HFFc6 (cell line): Measurements from ENCODE around the gene PPIA. TPM values are rescaled to one million over a fixed set of nuclear protein-coding genes. Genes with fewer than 3 reads are reported as not detected.

Source experiments
- DNase-seq: peaks from one replicate; pipeline ENCODE4 v3.0.0-alpha.2; 2018
- H3K27ac Mint-ChIP-seq: 2 replicates; pipeline ENCODE4 v1.8.0; 2020; ENCODE audit warnings: mild to moderate bottlenecking, mixed read lengths
- H3K27me3 Mint-ChIP-seq: 2 replicates; pipeline ENCODE4 v1.8.0; 2021; ENCODE audit warnings: mild to moderate bottlenecking, moderate library complexity, mixed read lengths; ENCODE audit not compliant: insufficient read depth
- H3K36me3 Mint-ChIP-seq: 2 replicates; pipeline ENCODE4 v1.8.0; 2021; ENCODE audit warnings: low read depth, mixed read lengths
- H3K4me1 Mint-ChIP-seq: 2 replicates; pipeline ENCODE4 v1.8.0; 2020; ENCODE audit warnings: low read depth, mixed read lengths
- H3K4me3 Mint-ChIP-seq: 2 replicates; pipeline ENCODE4 v1.8.0; 2020; ENCODE audit warnings: mild to moderate bottlenecking, moderate library complexity, mixed read lengths
- H3K9me3 Mint-ChIP-seq: 2 replicates; pipeline ENCODE4 v1.8.0; 2020; ENCODE audit warnings: mild to moderate bottlenecking, mixed read lengths
- CTCF ChIP-seq: fragments of 200-600 bp; sonication (generic); IDR thresholded peaks from 2 replicates; pipeline ENCODE4 v1.5.0; 2021; ENCODE audit warnings: antibody characterized with exemption, mild to moderate bottlenecking
- total RNA-seq, 6 experiments: library from RNA; stranded (reverse); fragmentation: NEBNext Ultra II Directional; extraction: Animal tissue kit (Norgen Biotek cat#: 25700); gene quantifications; 2 replicates in 1 of 6; 3 replicates in 5 of 6; pipeline ENCODE4 v1.2.3, GENCODE V29; 2021

Gene PPIA
- total RNA-seq, 6 experiments from 2014 or later = 2,348 to 2,538 (median 2,460) TPM

- no peak for DNase-seq
- Mint-ChIP-seq H3K9me3 (no peaks in the 10 kb centered on the region), H3K4me1 (no peaks in the 10 kb centered on the region)
Observed at GRCh38 chr7:44760034-44760580, 36.4 kb upstream of the PPIA start.

GRCh38 chr7:44761207-44762161 is 35.0 kb upstream of the PPIA start:
- H3K27me3 Mint-ChIP-seq = peaks cover 5% of the 10 kb centered on the region
- H3K9me3 Mint-ChIP-seq = no peaks in the 10 kb centered on the region
- H3K4me3 Mint-ChIP-seq = no peak overlapping the region
- H3K36me3 Mint-ChIP-seq = peaks cover 16% of the 10 kb centered on the region
- no peak overlapping the region for H3K27ac Mint-ChIP-seq
- no peak for DNase-seq
- TF ChIP-seq CTCF = no peak
- no peaks in the 10 kb centered on the region for H3K4me1 Mint-ChIP-seq

More at GRCh38 chr7:44760034-44760580, 36.4 kb upstream of the PPIA start:
- TF ChIP-seq CTCF = no peak
- Mint-ChIP-seq H3K36me3 (peaks cover 16% of the 10 kb centered on the region), H3K4me3 (no peak overlapping the region), H3K27me3 (peaks cover 5% of the 10 kb centered on the region), H3K27ac (no peak overlapping the region; the same call in 1 of the 2 replicates)

GRCh38 chr7:44762300-44762699 is 34.2 kb upstream of the PPIA start:
- no peak for TF ChIP-seq CTCF

GRCh38 chr7:44762726-44763522 is 33.6 kb upstream of the PPIA start:
- no peak for DNase-seq
- TF ChIP-seq CTCF = no peak
- Mint-ChIP-seq H3K9me3 (no peaks in the 10 kb centered on the region), H3K4me1 (peaks cover 5% of the 10 kb centered on the region), H3K36me3 (peaks cover 23% of the 10 kb centered on the region), H3K4me3 (no peak overlapping the region), H3K27ac (no peak overlapping the region), H3K27me3 (peaks cover 5% of the 10 kb centered on the region)

More at GRCh38 chr7:44762300-44762699, 34.2 kb upstream of the PPIA start:
- Mint-ChIP-seq H3K4me1 (no peaks in the 10 kb centered on the region), H3K4me3 (no peak overlapping the region), H3K9me3 (no peaks in the 10 kb centered on the region), H3K36me3 (peaks cover 19% of the 10 kb centered on the region), H3K27ac (no peak overlapping the region), H3K27me3 (peaks cover 5% of the 10 kb centered on the region)
- no peak for DNase-seq

GRCh38 chr7:44764081-44764480 is 32.4 kb upstream of the PPIA start:
- Mint-ChIP-seq H3K27me3 (peaks cover 5% of the 10 kb centered on the region), H3K27ac (no peak overlapping the region), H3K4me3 (no peak overlapping the region), H3K4me1 (peaks cover 16% of the 10 kb centered on the region), H3K9me3 (no peaks in the 10 kb centered on the region), H3K36me3 (peaks cover 24% of the 10 kb centered on the region)
- DNase-seq = no peak
- no peak for TF ChIP-seq CTCF
